ENCODE measurements around the gene TP53BP1. TPM values are rescaled to one million over a fixed set of nuclear protein-coding genes. Genes with fewer than 3 reads are reported as not detected.

The TP53BP1 gene
- total RNA-seq, 2 donors from 2014 or later: 29.9 to 30.9 TPM

Other genes starting within 250 kb of the TP53BP1 start
- gene TGM5, start 226.2 kb downstream of the TP53BP1 start, total RNA-seq: under 1 TPM; 0.48 to 0.61 TPM
- not detected for gene TGM7, start 190.9 kb downstream of the TP53BP1 start, total RNA-seq
- 10 to 100 TPM in 1 of 2 donors, 1 to 10 TPM in 1; 7.1 to 10.4 TPM for gene LCMT2, start 162.6 kb downstream of the TP53BP1 start, total RNA-seq
- 10 to 100 TPM; 18.6 to 20.6 TPM for gene ZSCAN29, start 122.1 kb downstream of the TP53BP1 start, total RNA-seq
- 10 to 100 TPM; 32.3 to 41.3 TPM for gene TUBGCP4, start 122.1 kb downstream of the TP53BP1 start, total RNA-seq
- gene MAP1A, start 24.5 kb upstream of the TP53BP1 start, total RNA-seq: 1 to 10 TPM; 1.7 to 3.5 TPM
- 10 to 100 TPM; 20.2 to 43.6 TPM for gene PPIP5K1, start 97.1 kb upstream of the TP53BP1 start, total RNA-seq
- under 1 TPM in 1 of 2 donors, not detected in 1; 0.32 TPM for gene CKMT1B, start 100.9 kb upstream of the TP53BP1 start, total RNA-seq
- gene STRC, start 125.6 kb upstream of the TP53BP1 start, total RNA-seq: 1 to 10 TPM; 1.1 to 4.4 TPM
- gene CATSPER2, start 155.7 kb upstream of the TP53BP1 start, total RNA-seq: 1 to 10 TPM; 2.5 to 8.8 TPM
- gene CKMT1A, start 200.7 kb upstream of the TP53BP1 start, total RNA-seq: under 1 TPM in 1 of 2 donors, not detected in 1; 0.28 TPM